Gastrocnemius medialis (tissue), 4 donors: ENCODE results near the gene KCTD16. TPM values are rescaled to one million over a fixed set of nuclear protein-coding genes. Genes with fewer than 3 reads are reported as not detected.

Experiments used
- ATAC-seq, 2 donors: fragments of 150-250 bp; one replicate each; pipeline ENCODE4 v1.9.1; 2016
- DNase-seq, 2 donors: peaks; one replicate each; pipeline ENCODE4 v3.0.0-alpha.2; 2019
- H3K27ac ChIP-seq, 4 donors: fragments of 200-600 bp; sonication (generic); 1 replicate in 1 of 4; 2 replicates in 3 of 4; pipeline ENCODE4 v1.5.1; 2016 to 2018; ENCODE audit warnings: mild to moderate bottlenecking in 2 of 4, moderate library complexity in 1 of 4
- H3K27me3 ChIP-seq, 3 donors: fragments of 200-600 bp; sonication (generic) in 2 of 3; 1 replicate in 1 of 3; 2 replicates in 2 of 3; pipeline versions ENCODE4 v1.5.1 to v1.6.0; 2016 to 2019; ENCODE audit warnings: mild to moderate bottlenecking in 1 of 3, moderate library complexity in 1 of 3
- H3K36me3 ChIP-seq, 2 donors: fragments of 200-600 bp; sonication (generic) in 1 of 2; one replicate each; pipeline ENCODE4 v1.5.1; 2017 to 2018
- H3K4me1 ChIP-seq, 2 donors: fragments of 200-600 bp; sonication (generic) in 1 of 2; one replicate each; pipeline ENCODE4 v1.5.1; 2016 to 2017; ENCODE audit warnings: mild to moderate bottlenecking in 2 of 2
- H3K4me3 ChIP-seq, 4 donors: fragments of 200-600 bp; sonication (generic) in 3 of 4; 1 replicate in 1 of 4; 2 replicates in 3 of 4; pipeline ENCODE4 v1.5.1; 2016 to 2019; ENCODE audit warnings: mild to moderate bottlenecking in 2 of 4
- H3K9me3 ChIP-seq, 3 donors: fragments of 200-600 bp; sonication (generic) in 2 of 3; 1 replicate in 1 of 3; 2 replicates in 2 of 3; pipeline ENCODE4 v1.5.1; 2016 to 2019
- CTCF ChIP-seq, 5 experiments: fragments of 450-650 bp in 3 of 5; fragments of 200-600 bp in 2 of 5; sonication (generic) in 2 of 5; IDR thresholded peaks in 4 of 5; conservative IDR thresholded peaks in 1 of 5; 1 replicate in 4 of 5; 2 replicates in 1 of 5; pipeline ENCODE4 v1.5.1; 2016 to 2019; ENCODE audit warnings: antibody characterized with exemption in 5 of 5, mild to moderate bottlenecking in 3 of 5, moderate library complexity in 3 of 5
- POLR2A ChIP-seq, 2 donors: fragments of 450-650 bp; IDR thresholded peaks; one replicate each; pipeline ENCODE4 v1.6.1; 2017; ENCODE audit warnings: antibody characterized with exemption in 2 of 2, mild to moderate bottlenecking in 2 of 2, moderate library complexity in 2 of 2
- in situ Hi-C, 4 donors: fragments of 200-750 bp; cut with MboI; loops; one replicate each; pipeline versions ENCODE4 v1.15.0 to v1.8.0; 2017; ENCODE audit warnings: low sequenced_read_pairs in 4 of 4
- intact Hi-C: fragments of 100-400 bp; cut with DNase I; formaldehyde crosslinking; loops from one replicate; pipeline ENCODE4 v1.15.1; 2023; ENCODE audit warnings: low total_unique reads
- total RNA-seq, 4 donors: library from RNA; depleted of rRNA; stranded (reverse); fragments of >200 nt; gene quantifications; one replicate each; pipeline versions ENCODE4 v1.1.0 to v1.2.3, GENCODE V29; 2016

KCTD16 gene
- under 1 TPM in 1 of 4 donors, not detected in 3; 0.02 TPM for total RNA-seq

- in situ Hi-C loops: loop anchor here in 1 of 4 donors (25.0 kb wide), 1 partner anchor 1258 kb away; no protein-coding TSS in a partner anchor
- TF ChIP-seq POLR2A (IDR thresholded peaks at IDR 0.05): peak; percentile 43 to 48
- TF ChIP-seq CTCF (IDR thresholded peaks at IDR 0.05 in 4 of 5, conservative IDR thresholded peaks at IDR 0.05 in 1 of 5): no peak
- H3K4me1 ChIP-seq: peaks cover 20 to 30% of the 10 kb centered on the region in 2 donors
- peak within 1 kb of the TSS; percentile 79 to 89 (median 84) for H3K27ac ChIP-seq
- H3K9me3 ChIP-seq: no peaks in the 10 kb centered on the region
- H3K36me3 ChIP-seq: peaks cover 0 to 14% of the 10 kb centered on the region in 2 donors
- ATAC-seq (peak; percentile 99 to 100), DNase-seq (peak; percentile 91 to 96)
- H3K27me3 ChIP-seq: no peaks in the 10 kb centered on the region
- intact Hi-C loops: no loop called here
- H3K4me3 ChIP-seq: peak within 1 kb of the TSS; percentile 79 to 93 (median 88)
Measured at GRCh38 chr5:144170276-144171024, at the start of gene KCTD16, which contains the start of gene YIPF5. TSS of gene KCTD16 (plus strand) at chr5:144170873. TSS of gene YIPF5 (minus strand) at chr5:144170659. CDS start at chr5:144169955, 704 bp downstream.

- in situ Hi-C loops: no loop called here
- ATAC-seq: no peak
- intact Hi-C loops: no loop called here
Measured at GRCh38 chr5:144121577-144121976, 49.1 kb upstream of the KCTD16 start.

GRCh38 chr5:144122081-144122480, 48.6 kb upstream of the KCTD16 start:
- TF ChIP-seq CTCF (IDR thresholded peaks at IDR 0.05 in 4 of 5, conservative IDR thresholded peaks at IDR 0.05 in 1 of 5) (no peak), POLR2A (IDR thresholded peaks at IDR 0.05) (no peak)
- Histone ChIP-seq H3K4me1 (no peaks in the 10 kb centered on the region), H3K36me3 (no peaks in the 10 kb centered on the region), H3K27me3 (no peaks in the 10 kb centered on the region), H3K4me3 (no peak overlapping the region), H3K9me3 (no peaks in the 10 kb centered on the region), H3K27ac (no peak overlapping the region)
- in situ Hi-C loops (no loop called here), intact Hi-C loops (no loop called here)
- DNase-seq (no peak), ATAC-seq (no peak)

More at GRCh38 chr5:144121577-144121976, 49.1 kb upstream of the KCTD16 start:
- TF ChIP-seq POLR2A (IDR thresholded peaks at IDR 0.05) (no peak), CTCF (IDR thresholded peaks at IDR 0.05 in 4 of 5, conservative IDR thresholded peaks at IDR 0.05 in 1 of 5) (no peak)
- no peaks in the 10 kb centered on the region for H3K9me3 ChIP-seq
- H3K27ac ChIP-seq: no peak overlapping the region
- no peaks in the 10 kb centered on the region for H3K4me1 ChIP-seq
- DNase-seq: no peak
- no peaks in the 10 kb centered on the region for H3K36me3 ChIP-seq
- no peak overlapping the region for H3K4me3 ChIP-seq
- H3K27me3 ChIP-seq: no peaks in the 10 kb centered on the region

- intact Hi-C loops: no loop called here
- ATAC-seq (no peak), DNase-seq (no peak)
- no peaks in the 10 kb centered on the region for H3K9me3 ChIP-seq
- H3K27ac ChIP-seq: no peak overlapping the region
- H3K4me3 ChIP-seq: no peak overlapping the region
- TF ChIP-seq CTCF (IDR thresholded peaks at IDR 0.05 in 4 of 5, conservative IDR thresholded peaks at IDR 0.05 in 1 of 5): no peak
- no peak for TF ChIP-seq POLR2A (IDR thresholded peaks at IDR 0.05)
- in situ Hi-C loops: no loop called here
- no peaks in the 10 kb centered on the region for H3K4me1 ChIP-seq
- H3K27me3 ChIP-seq: no peaks in the 10 kb centered on the region
- no peaks in the 10 kb centered on the region for H3K36me3 ChIP-seq
Measured at GRCh38 chr5:144122641-144123040, 48.0 kb upstream of the KCTD16 start.
